Measurements from ENCODE around the gene PPP1R3F.
A peak's percentile ranks its signal among the peaks of the same experiment; 100 is the strongest.

Gene PPP1R3F

DNA sequence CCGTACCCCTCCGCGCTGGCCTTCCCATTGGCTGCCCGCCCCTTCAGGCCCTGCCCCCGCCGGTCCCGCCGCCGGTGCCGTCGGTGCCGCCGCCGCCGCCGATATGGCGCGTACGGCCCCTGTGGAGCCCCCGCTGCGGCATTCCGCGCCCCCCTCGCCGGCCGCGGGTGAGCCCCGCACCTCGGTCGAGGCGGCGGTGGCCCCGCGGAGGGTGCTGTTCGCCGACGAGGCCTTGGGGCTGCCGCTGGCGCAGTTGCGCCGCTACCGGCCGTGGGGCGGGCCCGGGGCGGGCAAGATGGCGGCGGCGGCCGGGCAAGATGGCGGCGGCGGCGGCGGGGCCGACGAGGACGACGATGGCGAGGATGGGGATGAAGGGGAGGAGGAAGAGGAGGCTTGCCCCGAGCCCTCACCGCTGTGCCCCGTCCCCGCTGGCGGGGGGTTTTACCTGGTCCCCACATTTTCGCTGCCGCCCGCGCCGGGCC is at the start of gene PPP1R3F:
Gene PPP1R3F (plus strand): TSS at position 27 of the 482 bp plus-strand sequence. CDS start 77 bp downstream, at position 104.
- Histone ChIP-seq H3K9ac (no peak within 1 kb of the TSS), H3K4me3 (ENCODE audit: low read depth, low read length) (peak within 1 kb of the TSS; percentile 81), H3K4me2 (ENCODE audit: low read length) (peak within 1 kb of the TSS; percentile 69), H2AFZ (peak within 1 kb of the TSS; percentile 88), H3K27ac (peak within 1 kb of the TSS; percentile 99), H3K9me3 (ENCODE audit: control insufficient read depth, low read length) (no peaks in the 10 kb centered on the region), H3K36me3 (ENCODE audit: control insufficient read depth, insufficient read depth, low read length) (no peaks in the 10 kb centered on the region), H3K79me2 (no peaks in the 10 kb centered on the region), H3K27me3 (ENCODE audit: control insufficient read depth, insufficient read depth, low read length) (no peaks in the 10 kb centered on the region), H3K4me1 (peaks cover 19% of the 10 kb centered on the region)
- TF ChIP-seq CTCF (IDR thresholded peaks at IDR 0.05) = no peak

DNA sequence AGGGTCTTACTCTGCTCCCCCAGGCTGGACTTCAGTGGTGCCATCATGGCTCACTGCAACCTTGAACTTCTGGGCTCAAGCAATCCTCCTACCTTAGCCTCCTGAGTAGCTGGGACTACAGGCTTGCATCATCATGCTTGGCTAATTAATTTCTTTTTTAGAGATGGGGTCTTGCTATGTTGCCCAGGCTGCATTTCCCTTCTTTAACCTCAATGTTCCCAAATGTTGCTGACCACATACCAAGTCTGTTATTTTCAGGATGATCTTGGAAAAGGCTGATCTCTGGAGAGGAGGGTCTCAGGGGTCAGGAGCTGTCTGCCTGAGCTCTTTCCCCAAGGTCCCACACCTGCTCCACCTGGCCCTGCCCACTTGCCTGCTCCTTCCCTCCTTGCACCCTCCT is 49.5 kb upstream of the PPP1R3F start:
- H2AFZ ChIP-seq = no peak overlapping the region
- H3K4me3 ChIP-seq (ENCODE audit: low read depth, low read length) = no peak overlapping the region
- TF ChIP-seq CTCF (IDR thresholded peaks at IDR 0.05) = no peak
- no peaks in the 10 kb centered on the region for H3K4me1 ChIP-seq
- no peak overlapping the region for H3K27ac ChIP-seq
- H3K4me2 ChIP-seq (ENCODE audit: low read length) = no peak overlapping the region
- no peaks in the 10 kb centered on the region for H3K79me2 ChIP-seq
- H3K36me3 ChIP-seq (ENCODE audit: control insufficient read depth, insufficient read depth, low read length) = no peaks in the 10 kb centered on the region
- H3K27me3 ChIP-seq (ENCODE audit: control insufficient read depth, insufficient read depth, low read length) = no peaks in the 10 kb centered on the region
- no peak overlapping the region for H3K9ac ChIP-seq
- H3K9me3 ChIP-seq (ENCODE audit: control insufficient read depth, low read length) = no peaks in the 10 kb centered on the region

DNA sequence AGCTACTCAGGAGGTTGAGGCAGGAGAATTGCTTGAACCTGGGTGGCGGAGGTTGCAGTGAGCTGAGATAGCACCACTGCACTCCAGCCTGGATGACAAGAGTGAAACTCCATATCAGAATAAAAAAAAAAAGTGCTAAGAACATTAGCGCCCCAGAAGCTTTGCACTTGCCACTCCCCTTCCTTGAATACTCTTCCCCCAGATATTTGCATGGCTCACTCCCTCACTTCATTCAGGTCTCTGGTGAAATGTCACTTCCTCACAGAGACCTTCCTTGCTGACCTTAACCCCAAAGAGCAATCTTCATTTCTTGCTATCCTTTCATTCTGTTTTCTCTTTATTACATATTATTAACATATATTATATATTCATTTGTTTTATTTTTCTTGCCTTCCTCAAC is 47.7 kb upstream of the PPP1R3F start:
- no peaks in the 10 kb centered on the region for H3K36me3 ChIP-seq (ENCODE audit: control insufficient read depth, insufficient read depth, low read length)
- no peak for TF ChIP-seq CTCF (IDR thresholded peaks at IDR 0.05)
- no peaks in the 10 kb centered on the region for H3K79me2 ChIP-seq
- H2AFZ ChIP-seq = no peak overlapping the region
- no peaks in the 10 kb centered on the region for H3K4me1 ChIP-seq
- no peak overlapping the region for H3K4me2 ChIP-seq (ENCODE audit: low read length)
- H3K9ac ChIP-seq = no peak overlapping the region
- no peak overlapping the region for H3K27ac ChIP-seq
- H3K4me3 ChIP-seq (ENCODE audit: low read depth, low read length) = no peak overlapping the region
- no peaks in the 10 kb centered on the region for H3K9me3 ChIP-seq (ENCODE audit: control insufficient read depth, low read length)
- no peaks in the 10 kb centered on the region for H3K27me3 ChIP-seq (ENCODE audit: control insufficient read depth, insufficient read depth, low read length)

DNA sequence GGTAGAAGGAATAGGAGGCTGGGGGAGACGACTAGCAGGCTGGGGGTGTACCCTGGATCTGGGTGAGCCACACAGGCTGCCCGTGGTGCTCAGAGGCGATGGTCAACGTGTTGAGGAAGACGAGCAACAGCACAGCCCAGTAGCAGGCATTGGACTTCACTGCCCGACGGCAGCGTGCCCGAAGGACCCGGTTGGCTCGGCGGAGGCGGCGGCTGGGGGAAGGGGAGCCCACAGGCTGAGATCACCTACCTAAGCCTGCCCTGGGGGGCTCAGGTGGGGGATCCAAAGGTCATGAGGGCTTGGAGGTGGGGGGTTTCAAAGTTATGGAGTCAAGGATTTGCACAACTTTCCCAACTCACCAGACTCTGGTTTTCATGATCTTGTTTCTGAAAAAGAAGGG is 43.7 kb upstream of the PPP1R3F start:
- Histone ChIP-seq H3K4me3 (ENCODE audit: low read depth, low read length) (no peak overlapping the region), H2AFZ (no peak overlapping the region), H3K4me2 (ENCODE audit: low read length) (no peak overlapping the region), H3K9ac (no peak overlapping the region), H3K9me3 (ENCODE audit: control insufficient read depth, low read length) (no peaks in the 10 kb centered on the region), H3K36me3 (ENCODE audit: control insufficient read depth, insufficient read depth, low read length) (no peaks in the 10 kb centered on the region), H3K27me3 (ENCODE audit: control insufficient read depth, insufficient read depth, low read length) (no peaks in the 10 kb centered on the region), H3K4me1 (no peaks in the 10 kb centered on the region), H3K27ac (no peak overlapping the region), H3K79me2 (no peaks in the 10 kb centered on the region)
- no peak for TF ChIP-seq CTCF (IDR thresholded peaks at IDR 0.05)

DNA sequence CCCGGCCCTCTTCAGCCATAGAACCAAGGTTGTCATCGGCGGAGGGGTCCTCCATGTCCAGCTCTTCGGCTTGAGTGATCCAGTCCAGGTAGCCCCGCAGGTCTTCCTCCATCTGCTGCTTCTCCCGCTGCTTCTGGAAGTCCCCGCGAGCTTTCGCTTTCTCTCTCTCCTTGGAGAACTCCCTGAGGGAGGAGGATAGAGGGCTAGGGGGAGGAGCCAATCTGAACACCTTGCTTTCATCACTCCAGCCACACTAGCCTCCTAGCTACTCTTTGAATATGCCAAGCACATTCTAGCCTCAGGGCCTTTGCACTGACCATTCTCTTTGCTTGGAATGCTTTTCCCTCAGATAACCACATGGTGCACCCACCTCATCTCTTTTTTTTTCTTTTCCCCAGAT is 42.6 kb upstream of the PPP1R3F start:
- H3K9me3 ChIP-seq (ENCODE audit: control insufficient read depth, low read length) = no peaks in the 10 kb centered on the region
- no peak overlapping the region for H3K4me2 ChIP-seq (ENCODE audit: low read length)
- no peak for TF ChIP-seq CTCF (IDR thresholded peaks at IDR 0.05)
- H3K4me1 ChIP-seq = no peaks in the 10 kb centered on the region
- no peaks in the 10 kb centered on the region for H3K79me2 ChIP-seq
- H3K36me3 ChIP-seq (ENCODE audit: control insufficient read depth, insufficient read depth, low read length) = no peaks in the 10 kb centered on the region
- H3K27me3 ChIP-seq (ENCODE audit: control insufficient read depth, insufficient read depth, low read length) = no peaks in the 10 kb centered on the region
- H3K27ac ChIP-seq = no peak overlapping the region
- H3K4me3 ChIP-seq (ENCODE audit: low read depth, low read length) = no peak overlapping the region
- H2AFZ ChIP-seq = no peak overlapping the region
- H3K9ac ChIP-seq = no peak overlapping the region
